Ovary (tissue), 9 donors: Measurements from ENCODE around the gene DSCAML1. TPM values are rescaled to one million over a fixed set of nuclear protein-coding genes. Genes with fewer than 3 reads are reported as not detected.

Experiments used
- DNase-seq, 5 donors: peaks; one replicate each; pipeline ENCODE4 v3.0.0-alpha.2; 2019 to 2020
- H3K27ac ChIP-seq, 2 donors: fragments of 200-600 bp; one replicate each; pipeline versions ENCODE4 v1.5.1 to v1.8.0; 2019 to 2022
- H3K27me3 ChIP-seq: fragments of 200-600 bp; one replicate; pipeline ENCODE4 v1.8.0; 2022
- H3K36me3 ChIP-seq: fragments of 200-600 bp; sonication (generic); one replicate; pipeline ENCODE4 v1.5.1; 2019
- H3K4me1 ChIP-seq: one replicate; pipeline ENCODE4 v1.8.1; 2013; ENCODE audit warnings: mild to moderate bottlenecking, moderate library complexity; ENCODE audit not compliant: insufficient read depth
- H3K4me3 ChIP-seq: fragments of 200-600 bp; sonication (generic); one replicate; pipeline ENCODE4 v1.5.1; 2017
- H3K9me3 ChIP-seq, 2 donors: fragments of 200-600 bp in 1 of 2; sonication (generic) in 1 of 2; one replicate each; pipeline versions ENCODE4 v1.5.1 to v1.8.1; 2013 to 2019; ENCODE audit warnings: mild to moderate bottlenecking in 1 of 2, moderate library complexity in 1 of 2
- CTCF ChIP-seq, 3 donors: fragments of 450-650 bp in 2 of 3; fragments of 200-600 bp in 1 of 3; IDR thresholded peaks; one replicate each; pipeline versions ENCODE4 v1.5.1 to v1.8.0; 2016 to 2022; ENCODE audit warnings: antibody characterized with exemption in 3 of 3, mild to moderate bottlenecking in 1 of 3
- EP300 ChIP-seq: sonication (generic); formaldehyde crosslinking; IDR thresholded peaks from one replicate; pipeline ENCODE4 v1.6.1; 2017; ENCODE audit warnings: antibody characterized with exemption
- POLR2A ChIP-seq: fragments of 450-650 bp; IDR thresholded peaks from one replicate; pipeline ENCODE4 v1.6.1; 2017; ENCODE audit warnings: antibody characterized with exemption, mild to moderate bottlenecking, moderate library complexity
- WGBS, 3 donors: extraction: QIAGEN DNeasy Blood & Tissue Kit in 1 of 3; methylation state at CpG; one replicate each; pipeline versions ENCODE4 v1.1.5 to v1.1.7; 2013 to 2017; 5-methylcytosine and 5-hydroxymethylcytosine counted together
- intact Hi-C, 4 donors: fragments of 100-400 bp; cut with DNase I; formaldehyde crosslinking; loops; one replicate each; pipeline versions ENCODE4 v1.11.0 to v1.15.1; 2022 to 2023
- polyA plus RNA-seq, 2 donors: library from polyadenylated mRNA; stranded (reverse); fragments of 200-250 nt in 1 of 2; fragments of 350-450 nt in 1 of 2; fragmentation: Illumina TruSeq in 1 of 2; extraction: RNeasy Lipid Tissue Mini Kit (QIAGEN cat#74804) in 1 of 2; gene quantifications; one replicate each; pipeline ENCODE4 v1.2.3, GENCODE V29; 2013 to 2014
- total RNA-seq, 7 donors: library from RNA; depleted of rRNA in 2 of 7; stranded (reverse); fragments of >200 nt in 2 of 7; fragmentation: NEBNext Ultra II Directional in 3 of 7; extraction: Animal tissue kit (Norgen Biotek cat#: 25700) in 3 of 7; gene quantifications; one replicate each; pipeline versions ENCODE4 v1.1.0 to v1.2.4, GENCODE V29; 2016 to 2023
- donor health status: DM: no; HTN: no; CAD: no; lungs with moderate emphysema.
- donor health status: DM: no; HTN: no; CAD: no.
- donor health status: Bipolar disorder and iron deficiency.
- donor health status: DM: yes; HTN: yes; CAD: no.
- donor health status: DM: no; HTN: no; CAD: no.
- donor health status: DM: yes; HTN: yes; CAD: no.

Gene DSCAML1
- total and polyA plus RNA-seq, 9 donors: 0.77 to 16.5 (median 10.6) TPM

DNA sequence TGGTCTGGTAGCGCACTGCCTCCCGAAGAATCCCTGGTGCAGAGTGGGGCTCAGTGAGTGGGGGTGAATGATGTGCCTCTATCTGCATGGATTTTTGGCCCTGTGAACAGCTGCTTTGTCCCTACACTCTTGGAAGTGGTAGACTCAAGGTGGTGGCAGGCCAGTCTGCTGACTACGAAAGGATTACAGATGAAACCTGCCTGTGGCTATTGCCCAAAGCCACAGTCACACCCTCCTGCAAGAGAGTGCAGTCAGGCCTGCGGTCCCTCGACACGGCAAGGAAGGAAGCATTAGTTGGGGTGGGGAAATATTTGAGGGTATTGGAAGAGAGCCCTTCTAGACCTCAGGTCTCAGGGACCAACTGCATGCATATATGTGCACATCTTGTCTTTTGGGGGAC lies 63.7 kb downstream of the DSCAML1 start:
- intact Hi-C loops: no loop called here
- no peaks in the 10 kb centered on the region for H3K9me3 ChIP-seq
- WGBS, 3 donors: 80 to 95% (median 90%) methylated on average over 6 of the region's 6 CpGs
- DNase-seq: no peak
- no peaks in the 10 kb centered on the region for H3K27me3 ChIP-seq
- no peaks in the 10 kb centered on the region for H3K36me3 ChIP-seq
- no peaks in the 10 kb centered on the region for H3K4me1 ChIP-seq
- H3K4me3 ChIP-seq: no peak overlapping the region
- TF ChIP-seq CTCF (IDR thresholded peaks at IDR 0.05) (no peak), POLR2A (no peak), EP300 (no peak)
- H3K27ac ChIP-seq: no peak overlapping the region

DNA sequence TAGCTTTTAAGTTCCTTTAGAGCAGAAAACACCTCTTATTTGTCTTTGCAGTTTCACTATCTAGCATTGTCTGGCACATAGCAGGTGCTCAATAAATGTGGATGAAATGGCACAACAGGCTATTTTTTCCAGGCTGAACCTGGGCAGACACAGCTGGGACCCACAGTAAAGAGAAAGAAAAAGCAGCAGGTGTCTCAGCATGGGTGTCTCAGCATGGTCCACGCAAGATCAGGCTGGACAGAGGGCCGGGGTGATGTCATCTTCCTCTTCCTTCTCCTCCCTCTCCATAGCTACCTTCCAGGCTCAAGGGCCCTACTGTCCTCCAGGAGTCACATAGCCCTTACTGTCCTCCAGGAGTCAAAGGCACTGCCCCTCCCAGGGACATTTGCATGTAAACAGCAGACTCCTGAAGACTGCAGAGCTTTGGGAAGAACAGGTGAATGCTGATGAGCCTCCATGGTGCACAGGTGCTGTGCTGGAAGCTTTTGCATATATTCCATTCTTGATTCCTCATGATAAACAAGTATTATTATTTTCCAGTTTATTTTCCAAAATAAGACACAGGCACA lies 65.2 kb downstream of the DSCAML1 start:
- WGBS, 3 donors: 86 to 95% (median 89%) methylated on average over 2 of the region's 2 CpGs
- no peak for DNase-seq

DNA sequence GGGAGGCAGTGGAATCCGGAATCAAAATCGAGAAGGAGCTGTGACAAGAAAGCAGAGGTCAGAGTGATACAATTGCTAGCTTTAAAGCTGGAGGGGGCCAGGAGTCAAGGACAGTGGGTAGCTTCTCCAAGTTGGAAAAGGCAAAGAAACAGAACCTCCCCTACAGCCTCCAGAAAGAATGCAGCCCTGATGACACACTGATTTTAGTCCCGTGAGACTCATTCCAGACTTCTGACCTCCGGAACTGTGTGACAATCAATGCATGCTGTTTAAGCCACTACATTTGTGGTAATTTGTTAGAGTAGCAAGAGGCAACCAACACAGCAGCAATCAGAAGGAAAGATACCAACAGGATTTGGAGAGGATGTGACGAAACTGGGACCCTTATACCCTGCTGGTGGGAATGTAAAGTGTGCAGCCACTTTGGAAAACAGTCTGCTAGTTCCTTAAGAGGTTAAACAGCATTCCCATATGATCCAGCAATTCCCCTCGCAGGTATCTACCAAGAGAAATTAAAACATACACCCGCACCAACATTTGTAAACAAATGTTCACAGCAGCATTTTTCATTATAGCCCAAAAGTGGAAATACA lies 66.7 kb downstream of the DSCAML1 start:
- H3K4me3 ChIP-seq: no peak overlapping the region
- intact Hi-C loops: no loop called here
- H3K4me1 ChIP-seq: no peaks in the 10 kb centered on the region
- H3K27ac ChIP-seq: no peak overlapping the region
- 71 to 74% (median 71%) methylated on average over 7 of the region's 7 CpGs for WGBS, 3 donors
- no peak for DNase-seq
- no peak for TF ChIP-seq EP300
- TF ChIP-seq POLR2A: no peak
- TF ChIP-seq CTCF (IDR thresholded peaks at IDR 0.05): no peak
- H3K9me3 ChIP-seq: no peaks in the 10 kb centered on the region
- H3K27me3 ChIP-seq: no peaks in the 10 kb centered on the region
- no peaks in the 10 kb centered on the region for H3K36me3 ChIP-seq

More for the DNA sequence above, 65.2 kb downstream of the DSCAML1 start:
- H3K27me3 ChIP-seq: no peaks in the 10 kb centered on the region
- H3K27ac ChIP-seq: no peak overlapping the region
- no peaks in the 10 kb centered on the region for H3K36me3 ChIP-seq
- no peak overlapping the region for H3K4me3 ChIP-seq
- H3K9me3 ChIP-seq: no peaks in the 10 kb centered on the region
- no peak for TF ChIP-seq CTCF (IDR thresholded peaks at IDR 0.05)
- no peak for TF ChIP-seq POLR2A
- TF ChIP-seq EP300: no peak
- no peaks in the 10 kb centered on the region for H3K4me1 ChIP-seq
- intact Hi-C loops: no loop called here

- WGBS, 3 donors: 74 to 86% (median 78%) methylated on average over 11 to 12 of the region's 12 CpGs
- no peaks in the 10 kb centered on the region for H3K36me3 ChIP-seq
- DNase-seq: no peak
These were observed 71.8 kb downstream of the DSCAML1 start for GRCh38 chr11:117725048-117725734.

More at GRCh38 chr11:117725048-117725734, 71.8 kb downstream of the DSCAML1 start:
- Histone ChIP-seq H3K27ac (no peak overlapping the region), H3K27me3 (no peaks in the 10 kb centered on the region), H3K4me1 (peaks cover 4% of the 10 kb centered on the region), H3K9me3 (no peaks in the 10 kb centered on the region), H3K4me3 (no peak overlapping the region)
- TF ChIP-seq CTCF (IDR thresholded peaks at IDR 0.05) (no peak), POLR2A (no peak), EP300 (no peak)
- intact Hi-C loops: no loop called here
